HL-60 (cell line): ENCODE results near the gene CCER1.

Experiments
- GABPA ChIP-seq: IDR thresholded peaks from 2 replicates; pipeline ENCODE4 v1.6.1; 2012; ENCODE audit warnings: low read depth
- TF ChIP-seq, protein P1 (sequence below): IDR thresholded peaks from one replicate; pipeline ENCODE4 v1.5.1; 2011; ENCODE audit warnings: low read length, control low read depth, inconsistent platforms; ENCODE audit not compliant: insufficient read depth
- TF ChIP-seq, protein P2 (sequence below): IDR thresholded peaks from 2 replicates; pipeline ENCODE4 v1.6.1; 2012; ENCODE audit warnings: low read depth; ENCODE audit not compliant: insufficient replicate concordance

DNA sequence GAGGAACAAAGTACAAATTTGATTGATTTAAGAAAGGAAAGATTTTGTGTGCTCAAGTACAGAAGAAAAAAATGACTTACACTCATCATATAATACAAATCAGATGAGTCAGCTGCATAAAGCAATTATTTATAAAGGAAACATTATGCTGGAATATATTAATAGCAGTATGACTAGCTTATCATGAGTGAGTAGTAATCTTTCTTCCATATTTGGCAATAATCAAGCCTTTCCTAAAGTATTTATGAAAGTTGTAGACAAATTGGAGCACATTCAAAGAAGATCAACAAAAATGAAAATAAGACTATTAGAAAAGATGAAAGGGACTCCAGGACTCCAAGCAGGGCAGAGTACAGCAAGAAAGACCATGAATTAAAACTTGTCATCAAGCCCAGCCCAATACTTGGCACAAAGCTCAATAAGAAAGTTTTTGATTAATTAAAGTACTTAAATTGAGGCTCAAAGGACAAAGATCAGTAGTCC, 32.8 kb downstream of the CCER1 start:
- TF ChIP-seq, protein P1, sequence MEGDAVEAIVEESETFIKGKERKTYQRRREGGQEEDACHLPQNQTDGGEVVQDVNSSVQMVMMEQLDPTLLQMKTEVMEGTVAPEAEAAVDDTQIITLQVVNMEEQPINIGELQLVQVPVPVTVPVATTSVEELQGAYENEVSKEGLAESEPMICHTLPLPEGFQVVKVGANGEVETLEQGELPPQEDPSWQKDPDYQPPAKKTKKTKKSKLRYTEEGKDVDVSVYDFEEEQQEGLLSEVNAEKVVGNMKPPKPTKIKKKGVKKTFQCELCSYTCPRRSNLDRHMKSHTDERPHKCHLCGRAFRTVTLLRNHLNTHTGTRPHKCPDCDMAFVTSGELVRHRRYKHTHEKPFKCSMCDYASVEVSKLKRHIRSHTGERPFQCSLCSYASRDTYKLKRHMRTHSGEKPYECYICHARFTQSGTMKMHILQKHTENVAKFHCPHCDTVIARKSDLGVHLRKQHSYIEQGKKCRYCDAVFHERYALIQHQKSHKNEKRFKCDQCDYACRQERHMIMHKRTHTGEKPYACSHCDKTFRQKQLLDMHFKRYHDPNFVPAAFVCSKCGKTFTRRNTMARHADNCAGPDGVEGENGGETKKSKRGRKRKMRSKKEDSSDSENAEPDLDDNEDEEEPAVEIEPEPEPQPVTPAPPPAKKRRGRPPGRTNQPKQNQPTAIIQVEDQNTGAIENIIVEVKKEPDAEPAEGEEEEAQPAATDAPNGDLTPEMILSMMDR, result no peak
- TF ChIP-seq, protein P2, sequence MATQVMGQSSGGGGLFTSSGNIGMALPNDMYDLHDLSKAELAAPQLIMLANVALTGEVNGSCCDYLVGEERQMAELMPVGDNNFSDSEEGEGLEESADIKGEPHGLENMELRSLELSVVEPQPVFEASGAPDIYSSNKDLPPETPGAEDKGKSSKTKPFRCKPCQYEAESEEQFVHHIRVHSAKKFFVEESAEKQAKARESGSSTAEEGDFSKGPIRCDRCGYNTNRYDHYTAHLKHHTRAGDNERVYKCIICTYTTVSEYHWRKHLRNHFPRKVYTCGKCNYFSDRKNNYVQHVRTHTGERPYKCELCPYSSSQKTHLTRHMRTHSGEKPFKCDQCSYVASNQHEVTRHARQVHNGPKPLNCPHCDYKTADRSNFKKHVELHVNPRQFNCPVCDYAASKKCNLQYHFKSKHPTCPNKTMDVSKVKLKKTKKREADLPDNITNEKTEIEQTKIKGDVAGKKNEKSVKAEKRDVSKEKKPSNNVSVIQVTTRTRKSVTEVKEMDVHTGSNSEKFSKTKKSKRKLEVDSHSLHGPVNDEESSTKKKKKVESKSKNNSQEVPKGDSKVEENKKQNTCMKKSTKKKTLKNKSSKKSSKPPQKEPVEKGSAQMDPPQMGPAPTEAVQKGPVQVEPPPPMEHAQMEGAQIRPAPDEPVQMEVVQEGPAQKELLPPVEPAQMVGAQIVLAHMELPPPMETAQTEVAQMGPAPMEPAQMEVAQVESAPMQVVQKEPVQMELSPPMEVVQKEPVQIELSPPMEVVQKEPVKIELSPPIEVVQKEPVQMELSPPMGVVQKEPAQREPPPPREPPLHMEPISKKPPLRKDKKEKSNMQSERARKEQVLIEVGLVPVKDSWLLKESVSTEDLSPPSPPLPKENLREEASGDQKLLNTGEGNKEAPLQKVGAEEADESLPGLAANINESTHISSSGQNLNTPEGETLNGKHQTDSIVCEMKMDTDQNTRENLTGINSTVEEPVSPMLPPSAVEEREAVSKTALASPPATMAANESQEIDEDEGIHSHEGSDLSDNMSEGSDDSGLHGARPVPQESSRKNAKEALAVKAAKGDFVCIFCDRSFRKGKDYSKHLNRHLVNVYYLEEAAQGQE, result no peak
- no peak for TF ChIP-seq GABPA
